Measurements from ENCODE around the gene RAD9A. TPM values are rescaled to one million over a fixed set of nuclear protein-coding genes. Genes with fewer than 3 reads are reported as not detected.

Gene RAD9A
- polyA plus RNA-seq, 1 of the 3 experiments (the other 2 are of a cell fraction): 22.3 TPM

DNA sequence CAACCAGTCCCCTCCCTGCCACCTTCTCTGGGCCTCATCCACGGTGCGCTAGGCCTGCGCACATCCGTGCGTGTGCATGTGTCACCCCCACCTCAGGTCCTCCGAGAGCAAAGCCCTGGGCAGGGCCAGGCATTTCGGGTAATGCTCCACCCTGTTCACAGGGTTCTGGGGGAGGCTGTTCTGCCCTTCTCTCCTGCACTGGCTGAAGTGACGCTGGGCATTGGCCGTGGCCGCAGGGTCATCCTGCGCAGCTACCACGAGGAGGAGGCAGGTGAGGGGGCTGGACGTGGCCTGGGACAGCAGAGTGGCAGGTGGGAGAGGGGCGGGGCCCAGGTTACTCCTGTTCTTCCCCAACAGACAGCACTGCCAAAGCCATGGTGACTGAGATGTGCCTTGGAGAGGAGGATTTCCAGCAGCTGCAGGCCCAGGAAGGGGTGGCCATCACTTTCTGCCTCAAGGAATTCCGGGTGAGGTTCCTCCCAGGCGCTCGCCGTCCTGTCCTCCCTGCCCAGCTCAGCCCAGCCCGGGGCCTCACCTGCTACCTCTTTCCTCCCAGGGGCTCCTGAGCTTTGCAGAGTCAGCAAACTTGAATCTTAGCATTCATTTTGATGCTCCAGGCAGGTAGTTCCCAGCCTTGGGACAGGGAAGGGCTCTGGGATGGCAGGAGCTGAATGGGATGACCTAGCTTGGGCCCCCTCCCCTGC, 3.9 kb downstream of the RAD9A start:
- Histone ChIP-seq H3F3A (replicated peaks; ENCODE audit: insufficient read depth) (peaks cover 11% of the 10 kb centered on the region), H4K20me1 (ENCODE audit: insufficient read depth) (peaks cover 13% of the 10 kb centered on the region), H3K27me3 (ENCODE audit: insufficient read depth) (no peaks in the 10 kb centered on the region), H3K9me2 (no peaks in the 10 kb centered on the region), H3K4me3 (ENCODE audit: low read depth in 2 of 2, low read length in 1 of 2) (no peak overlapping the region), H3K36me3 (replicated peaks in 1 of 2; ENCODE audit: control insufficient read depth in 1 of 2, insufficient read depth in 2 of 2, low read length in 1 of 2) (peaks cover 8 to 22% of the 10 kb centered on the region in 2 experiments), H3K9me3 (no peaks in the 10 kb centered on the region), H3K27ac (ENCODE audit: low read depth in 2 of 2, low read length in 1 of 2) (no peak overlapping the region), H3K4me2 (no peak overlapping the region), H3K79me2 (ENCODE audit: insufficient read depth) (peaks cover 34% of the 10 kb centered on the region), H3K9ac (no peak overlapping the region), H3K4me1 (ENCODE audit: control insufficient read depth in 1 of 2, insufficient read depth in 2 of 2, low read depth in 1 of 2, low read length in 1 of 2) (peaks cover 6 to 24% of the 10 kb centered on the region in 2 experiments; a peak in 2 of 4 replicates), H2AFZ (ENCODE audit: low read depth) (no peak overlapping the region)
- TF ChIP-seq, protein P1, sequence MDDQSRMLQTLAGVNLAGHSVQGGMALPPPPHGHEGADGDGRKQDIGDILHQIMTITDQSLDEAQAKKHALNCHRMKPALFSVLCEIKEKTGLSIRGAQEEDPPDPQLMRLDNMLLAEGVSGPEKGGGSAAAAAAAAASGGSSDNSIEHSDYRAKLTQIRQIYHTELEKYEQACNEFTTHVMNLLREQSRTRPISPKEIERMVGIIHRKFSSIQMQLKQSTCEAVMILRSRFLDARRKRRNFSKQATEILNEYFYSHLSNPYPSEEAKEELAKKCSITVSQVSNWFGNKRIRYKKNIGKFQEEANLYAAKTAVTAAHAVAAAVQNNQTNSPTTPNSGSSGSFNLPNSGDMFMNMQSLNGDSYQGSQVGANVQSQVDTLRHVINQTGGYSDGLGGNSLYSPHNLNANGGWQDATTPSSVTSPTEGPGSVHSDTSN (IDR thresholded peaks at IDR 0.05): no peak
- TF ChIP-seq, protein P2, sequence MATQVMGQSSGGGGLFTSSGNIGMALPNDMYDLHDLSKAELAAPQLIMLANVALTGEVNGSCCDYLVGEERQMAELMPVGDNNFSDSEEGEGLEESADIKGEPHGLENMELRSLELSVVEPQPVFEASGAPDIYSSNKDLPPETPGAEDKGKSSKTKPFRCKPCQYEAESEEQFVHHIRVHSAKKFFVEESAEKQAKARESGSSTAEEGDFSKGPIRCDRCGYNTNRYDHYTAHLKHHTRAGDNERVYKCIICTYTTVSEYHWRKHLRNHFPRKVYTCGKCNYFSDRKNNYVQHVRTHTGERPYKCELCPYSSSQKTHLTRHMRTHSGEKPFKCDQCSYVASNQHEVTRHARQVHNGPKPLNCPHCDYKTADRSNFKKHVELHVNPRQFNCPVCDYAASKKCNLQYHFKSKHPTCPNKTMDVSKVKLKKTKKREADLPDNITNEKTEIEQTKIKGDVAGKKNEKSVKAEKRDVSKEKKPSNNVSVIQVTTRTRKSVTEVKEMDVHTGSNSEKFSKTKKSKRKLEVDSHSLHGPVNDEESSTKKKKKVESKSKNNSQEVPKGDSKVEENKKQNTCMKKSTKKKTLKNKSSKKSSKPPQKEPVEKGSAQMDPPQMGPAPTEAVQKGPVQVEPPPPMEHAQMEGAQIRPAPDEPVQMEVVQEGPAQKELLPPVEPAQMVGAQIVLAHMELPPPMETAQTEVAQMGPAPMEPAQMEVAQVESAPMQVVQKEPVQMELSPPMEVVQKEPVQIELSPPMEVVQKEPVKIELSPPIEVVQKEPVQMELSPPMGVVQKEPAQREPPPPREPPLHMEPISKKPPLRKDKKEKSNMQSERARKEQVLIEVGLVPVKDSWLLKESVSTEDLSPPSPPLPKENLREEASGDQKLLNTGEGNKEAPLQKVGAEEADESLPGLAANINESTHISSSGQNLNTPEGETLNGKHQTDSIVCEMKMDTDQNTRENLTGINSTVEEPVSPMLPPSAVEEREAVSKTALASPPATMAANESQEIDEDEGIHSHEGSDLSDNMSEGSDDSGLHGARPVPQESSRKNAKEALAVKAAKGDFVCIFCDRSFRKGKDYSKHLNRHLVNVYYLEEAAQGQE (IDR thresholded peaks at IDR 0.05; ENCODE audit: low read depth, low read length): no peak
- TF ChIP-seq RAD21 (IDR thresholded peaks at IDR 0.05; ENCODE audit: low read length): no peak
- TF ChIP-seq NRF1 (IDR thresholded peaks at IDR 0.05; ENCODE audit: low read depth, low read length): no peak
- TF ChIP-seq, protein P3, sequence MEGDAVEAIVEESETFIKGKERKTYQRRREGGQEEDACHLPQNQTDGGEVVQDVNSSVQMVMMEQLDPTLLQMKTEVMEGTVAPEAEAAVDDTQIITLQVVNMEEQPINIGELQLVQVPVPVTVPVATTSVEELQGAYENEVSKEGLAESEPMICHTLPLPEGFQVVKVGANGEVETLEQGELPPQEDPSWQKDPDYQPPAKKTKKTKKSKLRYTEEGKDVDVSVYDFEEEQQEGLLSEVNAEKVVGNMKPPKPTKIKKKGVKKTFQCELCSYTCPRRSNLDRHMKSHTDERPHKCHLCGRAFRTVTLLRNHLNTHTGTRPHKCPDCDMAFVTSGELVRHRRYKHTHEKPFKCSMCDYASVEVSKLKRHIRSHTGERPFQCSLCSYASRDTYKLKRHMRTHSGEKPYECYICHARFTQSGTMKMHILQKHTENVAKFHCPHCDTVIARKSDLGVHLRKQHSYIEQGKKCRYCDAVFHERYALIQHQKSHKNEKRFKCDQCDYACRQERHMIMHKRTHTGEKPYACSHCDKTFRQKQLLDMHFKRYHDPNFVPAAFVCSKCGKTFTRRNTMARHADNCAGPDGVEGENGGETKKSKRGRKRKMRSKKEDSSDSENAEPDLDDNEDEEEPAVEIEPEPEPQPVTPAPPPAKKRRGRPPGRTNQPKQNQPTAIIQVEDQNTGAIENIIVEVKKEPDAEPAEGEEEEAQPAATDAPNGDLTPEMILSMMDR (IDR thresholded peaks at IDR 0.05): no peak
- DNase-seq: no peak
- 98% methylated on average over 10 of the region's 19 CpGs for WGBS (ENCODE audit: low lambda C conversion rate)
- ChIA-PET CTCF (interaction anchor here (1.2 to 4.9 kb wide), 3 partner anchors 13 to 74 kb away, joined by 3 to 29 read pairs (median 5); partner anchors contain the start of gene TMEM134), POLR2A (interaction anchor here (1.1 kb wide), 1 partner anchor 25 kb away, joined by 3 read pairs; no protein-coding TSS in a partner anchor)

DNA sequence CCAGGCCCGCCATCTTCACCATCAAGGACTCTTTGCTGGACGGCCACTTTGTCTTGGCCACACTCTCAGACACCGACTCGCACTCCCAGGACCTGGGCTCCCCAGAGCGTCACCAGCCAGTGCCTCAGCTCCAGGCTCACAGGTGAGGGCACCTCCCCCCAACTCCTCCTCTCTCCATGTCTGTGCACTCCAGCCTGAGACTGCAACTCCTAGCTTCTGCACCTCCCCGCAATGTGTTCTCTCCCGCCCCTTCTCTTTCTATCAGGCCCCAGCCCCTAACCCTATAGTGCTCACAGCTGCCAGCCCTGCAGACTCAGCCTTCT, 4.4 kb downstream of the RAD9A start:
- WGBS (ENCODE audit: low lambda C conversion rate): 90% methylated on average over 7 of the region's 7 CpGs
- Histone ChIP-seq H3K4me2 (no peak overlapping the region), H3K9me2 (no peaks in the 10 kb centered on the region), H3K79me2 (ENCODE audit: insufficient read depth) (peaks cover 34% of the 10 kb centered on the region), H2AFZ (ENCODE audit: low read depth) (no peak overlapping the region), H3K36me3 (replicated peaks in 1 of 2; ENCODE audit: control insufficient read depth in 1 of 2, insufficient read depth in 2 of 2, low read length in 1 of 2) (peaks cover 8 to 22% of the 10 kb centered on the region in 2 experiments), H4K20me1 (ENCODE audit: insufficient read depth) (peaks cover 14% of the 10 kb centered on the region), H3K27ac (ENCODE audit: low read depth in 2 of 2, low read length in 1 of 2) (no peak overlapping the region), H3K4me1 (ENCODE audit: control insufficient read depth in 1 of 2, insufficient read depth in 2 of 2, low read depth in 1 of 2, low read length in 1 of 2) (peaks cover 6 to 21% of the 10 kb centered on the region in 2 experiments; a peak in 2 of 4 replicates), H3K27me3 (ENCODE audit: insufficient read depth) (no peaks in the 10 kb centered on the region), H3K4me3 (ENCODE audit: low read depth in 2 of 2, low read length in 1 of 2) (no peak overlapping the region), H3K9ac (no peak overlapping the region), H3K9me3 (no peaks in the 10 kb centered on the region), H3F3A (replicated peaks; ENCODE audit: insufficient read depth) (peaks cover 9% of the 10 kb centered on the region)
- no peak for TF ChIP-seq POLR2AphosphoS5 (IDR thresholded peaks at IDR 0.05; ENCODE audit: low read depth, low read length)
- no peak for DNase-seq
- ChIA-PET POLR2A (interaction anchor here (1.1 kb wide), 1 partner anchor 24 kb away, joined by 3 read pairs; no protein-coding TSS in a partner anchor), CTCF (interaction anchor here (0.7 to 4.9 kb wide), 5 partner anchors 14 to 110 kb away, joined by 3 to 29 read pairs (median 5); partner anchors contain the start of gene TMEM134)
